Anterior cingulate cortex (tissue), 58 donors: Measurements from ENCODE around the gene PRKCSH.
"Not testable (repeated sequence)": the region's sequence is repeated elsewhere in the genome, so short reads cannot be mapped to it uniquely, and the experiment has no call there.

ENCODE experiments used
- DNase-seq, 58 donors: peaks; one replicate each; lab custom pipeline; 2025; lab: John Stamatoyannopoulos, UW

The PRKCSH gene, protein sequence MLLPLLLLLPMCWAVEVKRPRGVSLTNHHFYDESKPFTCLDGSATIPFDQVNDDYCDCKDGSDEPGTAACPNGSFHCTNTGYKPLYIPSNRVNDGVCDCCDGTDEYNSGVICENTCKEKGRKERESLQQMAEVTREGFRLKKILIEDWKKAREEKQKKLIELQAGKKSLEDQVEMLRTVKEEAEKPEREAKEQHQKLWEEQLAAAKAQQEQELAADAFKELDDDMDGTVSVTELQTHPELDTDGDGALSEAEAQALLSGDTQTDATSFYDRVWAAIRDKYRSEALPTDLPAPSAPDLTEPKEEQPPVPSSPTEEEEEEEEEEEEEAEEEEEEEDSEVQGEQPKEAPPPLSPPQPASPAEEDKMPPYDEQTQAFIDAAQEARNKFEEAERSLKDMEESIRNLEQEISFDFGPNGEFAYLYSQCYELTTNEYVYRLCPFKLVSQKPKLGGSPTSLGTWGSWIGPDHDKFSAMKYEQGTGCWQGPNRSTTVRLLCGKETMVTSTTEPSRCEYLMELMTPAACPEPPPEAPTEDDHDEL

GRCh38 chr19:11435057-11435832, at the start of gene PRKCSH, which contains the start of gene ODAD3:
Gene PRKCSH, plus strand, starts transcription at chr19:11435635. Its CDS starts 483 bp downstream, at chr19:11436118.
Gene ODAD3, minus strand, starts transcription at chr19:11435121. Its CDS starts 105 bp downstream, at chr19:11435016.
- DNase-seq, result peak; percentile 98 to 100 (median 100)

GRCh38 chr19:11387162-11388034, 48.0 kb upstream of the PRKCSH start:
- no peak for DNase-seq

DNA sequence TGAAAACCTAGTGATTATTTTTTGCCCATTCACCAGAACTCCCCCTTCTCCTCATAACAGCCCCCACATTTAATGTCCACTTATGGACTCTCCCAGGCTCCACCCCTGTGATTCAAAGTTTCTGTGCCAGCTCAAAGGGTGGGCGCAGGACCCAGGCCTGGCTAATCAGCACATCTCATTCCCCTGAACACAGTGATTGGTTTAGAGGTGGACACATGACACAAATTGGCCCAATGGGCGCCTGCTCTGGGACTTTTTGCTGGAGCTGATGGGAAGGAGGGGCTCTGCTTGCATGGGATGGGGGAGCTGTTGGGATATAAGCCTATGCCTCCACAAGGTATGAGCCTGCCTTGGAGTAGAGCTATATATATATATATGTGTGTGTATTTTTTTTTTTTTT, 45.1 kb upstream of the PRKCSH start:
- DNase-seq, result no peak

DNA sequence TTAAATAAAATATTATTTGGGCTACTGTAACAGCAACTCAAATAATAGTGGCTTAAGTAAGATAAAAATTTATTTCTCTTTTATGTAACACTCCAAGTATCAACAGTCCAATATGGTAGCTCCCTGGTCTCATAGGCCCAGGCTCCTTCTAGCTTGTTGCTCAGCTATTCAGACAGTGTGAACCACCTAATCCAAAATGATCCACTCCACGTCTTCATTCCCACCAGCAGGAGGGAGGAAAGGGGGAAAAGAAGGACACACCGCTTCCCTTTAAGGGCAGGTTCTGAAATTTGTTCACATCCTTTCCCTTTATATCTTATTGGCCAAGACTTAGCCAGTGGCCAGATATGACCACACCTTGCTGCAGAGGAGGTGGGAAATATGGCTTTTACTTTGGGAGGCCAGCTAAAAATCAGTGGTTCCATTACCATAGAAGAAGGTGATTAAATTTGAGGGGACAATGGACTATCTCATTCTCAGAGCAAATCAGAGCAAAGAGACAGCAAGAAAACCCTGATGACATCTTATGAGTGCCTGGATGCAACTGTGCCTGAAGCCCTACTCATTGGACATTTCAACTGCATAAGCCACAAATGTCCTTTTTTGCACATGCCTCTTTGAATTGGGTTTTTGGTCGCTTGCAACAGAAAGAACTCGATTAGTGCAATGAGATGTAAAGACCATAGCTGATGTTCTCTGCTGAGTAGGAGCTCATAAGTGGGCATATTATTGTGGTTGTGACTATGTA, 44.3 kb upstream of the PRKCSH start:
- DNase-seq, result no peak

- no peak for DNase-seq
These were observed 38.3 kb upstream of the PRKCSH start for GRCh38 chr19:11397089-11397610.

DNA sequence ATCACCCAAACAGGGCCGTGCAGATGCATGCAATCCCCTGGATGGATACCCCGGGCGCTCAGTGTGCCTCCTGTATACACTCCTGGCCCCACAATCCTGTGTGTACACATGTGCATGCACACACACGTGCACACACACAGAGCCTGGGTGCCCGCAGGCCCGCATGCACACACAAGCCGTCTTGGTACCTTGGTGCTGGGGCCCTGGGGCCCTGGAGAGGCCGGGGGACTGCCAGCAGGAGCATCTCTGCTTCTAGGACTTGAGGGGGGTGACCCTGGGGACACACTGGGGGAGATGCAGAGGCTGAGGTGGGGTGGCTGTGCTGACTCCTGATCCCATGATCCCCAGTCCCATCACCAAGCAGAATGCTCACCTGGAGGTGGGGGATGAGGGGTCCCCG, 35.8 kb upstream of the PRKCSH start:
- no peak for DNase-seq

DNA sequence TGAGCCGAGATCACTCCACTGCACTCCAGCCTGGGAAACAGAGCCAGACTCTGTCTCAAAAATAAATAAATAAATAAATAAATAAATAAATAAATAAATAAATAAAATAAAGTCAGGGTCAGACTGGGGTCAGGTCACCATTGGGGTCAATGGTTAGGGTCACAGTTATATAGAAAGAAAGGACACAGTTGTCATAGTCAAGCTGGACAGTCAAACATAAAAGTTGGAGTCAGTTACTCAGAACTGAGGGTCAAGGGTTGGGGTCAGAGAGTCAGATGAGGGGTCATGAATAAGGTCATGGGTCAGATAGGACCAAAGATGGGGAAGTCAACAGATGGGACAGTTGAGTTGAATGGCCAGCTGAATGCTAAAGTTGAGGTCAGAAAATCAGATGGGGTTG, 34.6 kb upstream of the PRKCSH start:
- no peak for DNase-seq

GRCh38 chr19:11401808-11402543, 33.5 kb upstream of the PRKCSH start:
- no peak for DNase-seq

DNA sequence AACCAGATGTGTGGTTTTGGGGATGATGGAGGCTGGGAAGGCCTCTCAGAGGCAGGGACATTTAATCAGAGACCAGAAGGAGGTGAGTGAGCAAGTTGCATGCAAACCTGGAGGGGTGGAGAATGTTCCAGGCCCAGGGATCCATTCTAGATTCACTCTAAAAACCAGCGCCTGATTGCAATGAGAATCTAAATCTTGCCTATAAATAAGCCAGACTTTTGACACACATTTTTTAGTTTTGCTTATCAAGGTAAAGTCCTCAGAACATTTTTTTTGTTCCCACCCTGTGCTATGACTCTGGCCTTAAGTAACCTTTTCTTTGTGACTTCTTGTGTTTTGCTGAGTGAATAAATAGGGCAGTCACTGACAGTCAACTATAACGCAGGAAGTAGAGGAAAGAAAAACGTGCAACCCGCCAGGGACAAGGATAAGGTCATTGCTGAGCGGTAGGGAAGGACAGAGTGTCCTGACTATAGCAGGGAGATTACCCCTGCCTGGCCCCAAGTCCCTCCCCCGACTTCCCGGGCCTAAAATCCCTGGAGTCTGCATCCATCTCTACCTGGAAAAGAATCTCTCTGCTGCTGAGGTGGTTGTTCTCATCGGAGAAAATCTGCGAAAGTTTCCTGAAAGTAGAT, 30.7 kb upstream of the PRKCSH start:
- DNase-seq, result no peak

- DNase-seq, result no peak
These were observed 29.4 kb upstream of the PRKCSH start for GRCh38 chr19:11405846-11406643.

DNA sequence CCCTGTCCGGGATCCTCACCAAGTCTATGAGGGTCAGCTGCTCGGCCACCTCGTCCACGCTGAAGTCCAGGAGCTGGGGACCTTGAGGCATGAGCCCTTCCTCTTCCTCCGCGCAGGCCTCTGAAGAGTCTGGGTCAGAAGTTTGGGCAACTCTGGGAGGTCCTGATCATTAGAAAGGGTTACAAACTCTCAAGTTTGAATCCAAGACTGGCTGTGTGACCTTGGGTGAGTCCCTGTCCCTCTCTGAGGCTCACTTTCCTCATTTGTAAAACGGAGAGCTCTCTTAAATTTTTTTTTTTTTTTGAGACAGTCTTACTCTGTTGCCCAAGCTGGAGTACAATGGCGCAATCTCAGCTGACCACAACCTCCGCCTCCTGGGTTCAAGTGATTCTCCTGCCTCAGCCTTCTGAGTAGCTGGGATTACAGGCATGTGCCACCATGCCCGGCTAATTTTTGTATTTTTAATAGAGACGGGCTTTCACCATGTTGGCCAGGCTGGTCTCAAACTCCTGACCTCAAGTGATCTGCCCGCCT, 28.7 kb upstream of the PRKCSH start:
- DNase-seq, result not testable (repeated sequence)

- DNase-seq, result no peak
These were observed 26.8 kb upstream of the PRKCSH start for GRCh38 chr19:11408591-11408990.

- no peak for DNase-seq
These were observed 24.8 kb upstream of the PRKCSH start for GRCh38 chr19:11410682-11411081.

DNA sequence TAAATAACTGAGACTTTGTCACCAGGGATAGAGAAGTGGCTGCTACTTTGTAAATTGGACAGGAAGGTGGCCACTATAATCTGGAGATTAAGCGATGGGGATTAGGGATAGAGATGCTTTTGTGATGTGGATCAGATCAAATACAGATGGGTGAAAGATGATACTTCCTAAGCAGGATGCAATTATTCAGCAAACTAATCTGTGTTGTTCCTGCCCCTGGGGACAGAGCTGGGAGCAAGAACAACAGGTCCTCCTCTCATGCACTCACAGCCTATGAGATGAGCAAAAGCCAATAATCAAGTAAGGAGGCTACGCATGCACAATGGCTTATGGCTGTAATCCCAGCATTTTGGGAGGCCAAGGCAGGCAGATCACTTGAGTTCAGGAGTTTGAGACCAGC, 20.9 kb upstream of the PRKCSH start:
- DNase-seq, result no peak

GRCh38 chr19:11416346-11417052, 18.9 kb upstream of the PRKCSH start:
- no peak for DNase-seq

DNA sequence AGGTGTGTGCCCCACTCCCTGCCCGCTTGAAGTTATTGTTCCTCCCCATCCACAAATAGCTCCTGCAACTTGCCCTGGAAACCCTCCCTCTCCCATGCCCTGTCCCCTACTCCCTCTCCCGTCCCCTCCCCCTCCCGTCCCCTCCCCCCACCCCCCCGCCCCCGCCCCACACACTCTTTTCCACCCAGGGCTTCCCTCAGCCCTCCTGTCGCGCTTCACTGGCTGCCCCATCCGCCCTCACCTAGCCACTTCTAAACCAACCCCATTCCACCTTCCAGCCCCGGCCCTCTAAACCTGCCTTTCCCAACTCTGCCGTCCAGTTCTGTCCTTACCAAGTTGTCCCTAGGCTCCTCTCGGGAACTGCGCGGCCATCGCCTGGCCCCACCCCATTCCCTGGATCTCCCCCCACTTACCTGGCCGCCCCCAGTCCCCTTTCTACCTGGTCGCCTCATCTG, 17.3 kb upstream of the PRKCSH start:
- DNase-seq, result no peak
